ENCODE data around the gene USP22.

GRCh38 chr17:21020622-21021021, 22.2 kb downstream of the USP22 start:
- TF ChIP-seq, protein P1, sequence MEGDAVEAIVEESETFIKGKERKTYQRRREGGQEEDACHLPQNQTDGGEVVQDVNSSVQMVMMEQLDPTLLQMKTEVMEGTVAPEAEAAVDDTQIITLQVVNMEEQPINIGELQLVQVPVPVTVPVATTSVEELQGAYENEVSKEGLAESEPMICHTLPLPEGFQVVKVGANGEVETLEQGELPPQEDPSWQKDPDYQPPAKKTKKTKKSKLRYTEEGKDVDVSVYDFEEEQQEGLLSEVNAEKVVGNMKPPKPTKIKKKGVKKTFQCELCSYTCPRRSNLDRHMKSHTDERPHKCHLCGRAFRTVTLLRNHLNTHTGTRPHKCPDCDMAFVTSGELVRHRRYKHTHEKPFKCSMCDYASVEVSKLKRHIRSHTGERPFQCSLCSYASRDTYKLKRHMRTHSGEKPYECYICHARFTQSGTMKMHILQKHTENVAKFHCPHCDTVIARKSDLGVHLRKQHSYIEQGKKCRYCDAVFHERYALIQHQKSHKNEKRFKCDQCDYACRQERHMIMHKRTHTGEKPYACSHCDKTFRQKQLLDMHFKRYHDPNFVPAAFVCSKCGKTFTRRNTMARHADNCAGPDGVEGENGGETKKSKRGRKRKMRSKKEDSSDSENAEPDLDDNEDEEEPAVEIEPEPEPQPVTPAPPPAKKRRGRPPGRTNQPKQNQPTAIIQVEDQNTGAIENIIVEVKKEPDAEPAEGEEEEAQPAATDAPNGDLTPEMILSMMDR (IDR thresholded peaks at IDR 0.05; ENCODE audit: low read depth, low read length, poor library complexity, severe bottlenecking) = no peak
- TF ChIP-seq EZH2phosphoT487 (IDR thresholded peaks at IDR 0.05; ENCODE audit: borderline replicate concordance, low read length) = no peak

Measured in DOHH2 (cell line).